Measurements from ENCODE around the gene OR2T6.
"Not testable (repeated sequence)": the region's sequence is repeated elsewhere in the genome, so short reads cannot be mapped to it uniquely, and the experiment has no call there.

Gene OR2T6

GRCh38 chr1:248434913-248435312 is 59.4 kb downstream of the OR2T6 start:
- DNase-seq, result not testable (repeated sequence)

DNA sequence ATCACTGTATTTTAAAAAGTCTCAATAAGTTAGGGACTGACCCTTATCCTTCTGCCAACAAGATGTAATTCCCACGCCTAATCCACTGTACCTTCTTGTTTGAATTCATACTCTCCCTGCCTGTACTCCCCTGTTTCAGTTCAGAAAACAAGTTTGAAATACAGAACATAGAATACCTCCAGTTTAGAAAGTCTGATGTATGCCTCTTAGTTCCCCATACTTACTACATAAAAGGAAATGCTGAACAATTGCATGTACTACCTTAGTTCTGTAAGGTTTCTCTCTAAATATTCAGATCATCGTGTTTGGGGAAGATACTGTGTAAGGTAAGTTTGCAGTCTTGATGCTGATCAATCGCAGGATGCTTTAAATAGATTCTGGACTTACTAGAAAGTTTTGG is 60.8 kb downstream of the OR2T6 start:
- DNase-seq, result not testable (repeated sequence)

- DNase-seq, result not testable (repeated sequence)
Observed at GRCh38 chr1:248438668-248439067, 63.1 kb downstream of the OR2T6 start.

DNA sequence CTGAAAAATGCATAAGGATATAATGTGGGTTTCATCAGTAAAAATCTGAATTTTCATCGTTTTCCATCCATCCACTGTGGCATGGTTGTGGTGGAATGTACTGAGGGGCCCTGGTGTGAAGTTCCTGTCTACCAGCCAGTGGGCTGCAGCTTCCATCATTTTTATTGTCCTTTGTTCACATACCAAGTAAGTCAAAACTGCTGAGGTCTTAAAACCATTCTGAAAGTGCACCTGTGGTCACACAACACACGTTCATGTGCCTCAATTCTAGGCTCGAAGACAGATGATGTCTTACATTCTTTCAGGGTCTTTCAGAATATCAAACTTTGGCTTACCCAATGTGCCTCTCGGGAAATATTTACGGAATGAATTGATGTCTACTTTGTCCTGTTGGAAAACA is 63.7 kb downstream of the OR2T6 start:
- not testable (repeated sequence) for DNase-seq
